H7 (cell line): ENCODE data around the gene ITGA6. TPM values are rescaled to one million over a fixed set of nuclear protein-coding genes. Genes with fewer than 3 reads are reported as not detected.
A peak's percentile ranks its signal among the peaks of the same experiment; 100 is the strongest.

Experiments
- DNase-seq: peaks from one replicate; pipeline ENCODE4 v3.0.0; 2012
- H3K27me3 ChIP-seq: 2 replicates; pipeline ENCODE4 v1.6.0; 2011; ENCODE audit warnings: mild to moderate bottlenecking, low read length; ENCODE audit not compliant: control insufficient read depth, insufficient read depth
- H3K36me3 ChIP-seq: replicated peaks from 2 replicates; pipeline ENCODE4 v1.5.1; 2011; ENCODE audit warnings: low read length; ENCODE audit not compliant: control insufficient read depth, insufficient read depth
- H3K4me3 ChIP-seq: 2 replicates; pipeline ENCODE4 v1.5.1; 2011; ENCODE audit warnings: low read depth, mild to moderate bottlenecking, control low read depth, low read length, moderate library complexity; ENCODE audit not compliant: insufficient read depth
- total RNA-seq: library from RNA; depleted of rRNA; stranded (reverse); fragments of >200 nt; shearing (Covaris generic); gene quantifications from 2 replicates; pipeline ENCODE4 v1.2.3, GENCODE V29; 2014; rRNA removed

ITGA6 gene
- total RNA-seq, 1 experiment from 2014 or later = 57.3 TPM

DNA sequence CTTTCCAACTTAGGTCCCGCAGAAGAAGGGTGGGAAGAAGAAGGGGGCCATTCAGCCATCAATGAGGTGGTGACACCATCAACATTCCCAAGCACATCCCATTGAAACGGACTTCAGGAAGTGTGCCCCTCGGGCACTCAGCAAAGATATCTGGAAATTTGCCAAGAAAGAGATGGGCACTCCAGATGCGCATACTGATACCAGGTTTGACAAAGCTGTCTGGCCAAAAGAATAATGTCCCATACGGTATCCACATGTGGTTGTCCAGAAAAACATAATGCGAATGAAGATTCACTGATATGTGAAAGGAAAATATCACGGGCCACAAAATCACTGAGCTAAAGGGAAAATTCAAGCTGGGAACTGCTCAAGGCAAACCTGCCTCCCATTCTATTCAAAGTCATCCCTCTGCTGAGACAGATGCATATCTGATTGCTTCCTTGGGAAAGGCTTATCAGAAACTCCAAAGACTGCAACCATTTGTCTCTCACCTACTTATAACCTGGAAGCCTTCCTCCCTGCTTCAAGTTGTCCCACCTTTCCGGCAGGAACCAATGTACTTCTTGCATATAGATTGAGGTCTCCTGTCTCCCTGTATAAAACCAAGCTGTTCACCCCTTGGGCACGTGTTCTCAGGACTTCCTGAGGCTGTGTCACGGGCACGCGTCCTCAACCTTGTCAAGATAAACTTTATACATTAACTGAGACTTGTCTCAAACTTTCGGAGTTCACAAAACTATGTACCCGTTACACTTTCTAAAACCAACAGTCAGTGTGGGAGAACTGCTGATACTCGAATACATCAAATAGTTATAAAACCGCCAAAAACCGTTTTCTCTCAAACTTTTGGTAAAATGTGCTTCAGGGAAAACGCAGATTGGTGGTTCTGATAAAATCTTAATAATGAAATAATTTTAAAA, 127.2 kb downstream of the ITGA6 start:
- no peaks in the 10 kb centered on the region for H3K27me3 ChIP-seq
- no peak for DNase-seq

DNA sequence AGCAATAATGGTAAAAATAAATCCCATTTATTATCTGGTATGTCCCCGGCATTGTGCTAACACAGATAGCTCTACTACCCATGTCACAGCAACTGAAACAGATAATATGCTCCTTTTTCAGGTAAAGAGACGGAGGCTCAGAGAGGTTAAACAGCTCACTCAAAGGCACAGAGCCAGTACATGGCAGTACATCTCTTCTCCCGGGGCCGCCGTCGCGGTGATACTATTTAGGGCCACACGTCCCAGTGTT, 127.8 kb downstream of the ITGA6 start:
- Histone ChIP-seq H3K36me3 (peaks cover under 1% of the 10 kb centered on the region), H3K27me3 (no peaks in the 10 kb centered on the region), H3K4me3 (peak overlapping the region; percentile 90)
- DNase-seq = no peak

More for the DNA sequence above, 127.2 kb downstream of the ITGA6 start:
- H3K4me3 ChIP-seq = peak overlapping the region; percentile 90
- no peaks in the 10 kb centered on the region; the same call in none of the 2 replicates for H3K36me3 ChIP-seq

Other genes starting within 250 kb of the ITGA6 start
- gene PDK1, start 128.5 kb downstream of the ITGA6 start, total RNA-seq = 154 and 174 TPM in 2 replicates